HEK293 (cell line): Measurements from ENCODE around the gene CCBE1.

Experiments
- CTCF ChIA-PET: fragments of 350-600 bp; formaldehyde crosslinking; extraction: SDS; loops from one replicate; lab custom pipeline; 2021; ENCODE audit warnings: antibody characterized with exemption; lab: Yijun Ruan, JAX
- POLR2A ChIA-PET: fragments of 300-600 bp; formaldehyde crosslinking; extraction: SDS; loops from one replicate; lab custom pipeline; 2020; ENCODE audit warnings: antibody characterized with exemption, inconsistent platforms; lab: Yijun Ruan, JAX
- H3K27ac ChIP-seq: fragments of 200-500 bp; sonication (Bioruptor generic); 2 replicates; pipeline ENCODE4 v1.5.1; 2014; ENCODE audit warnings: low read depth, low read length, control low read depth, inconsistent platforms; ENCODE audit errors: extremely low read depth
- H3K36me3 ChIP-seq, 2 experiments: fragments of 200-500 bp in 1 of 2; sonication (Bioruptor generic) in 1 of 2; 1 replicate in 1 of 2; 2 replicates in 1 of 2; pipeline ENCODE4 v1.5.1; 2014 to 2017; ENCODE audit warnings: inconsistent platforms in 2 of 2, low read length in 2 of 2; ENCODE audit not compliant: control insufficient read depth in 2 of 2, insufficient read depth in 1 of 2
- H3K4me1 ChIP-seq: fragments of 200-500 bp; sonication (Bioruptor generic); 2 replicates; pipeline ENCODE4 v1.5.1; 2014; ENCODE audit warnings: mild to moderate bottlenecking, low read length, inconsistent platforms; ENCODE audit not compliant: control insufficient read depth, insufficient read depth
- H3K4me3 ChIP-seq: 2 replicates; pipeline ENCODE4 v1.5.1; 2011; ENCODE audit warnings: low read depth, mild to moderate bottlenecking, control low read depth, low read length, moderate library complexity
- H3K9me3 ChIP-seq: fragments of 200-500 bp; sonication (Bioruptor generic); 2 replicates; pipeline ENCODE4 v1.5.1; 2014; ENCODE audit warnings: low read depth, low read length, inconsistent platforms; ENCODE audit not compliant: control insufficient read depth, insufficient read depth
- GFI1B ChIP-seq: fragments of 450-650 bp; formaldehyde crosslinking; IDR thresholded peaks from 2 replicates; pipeline ENCODE4 v1.5.1; 2016; ENCODE audit warnings: missing biosample characterization, missing genetic modification characterization
- KLF9 ChIP-seq: fragments of 450-650 bp; formaldehyde crosslinking; IDR thresholded peaks from 2 replicates; pipeline ENCODE4 v1.5.1; 2016; ENCODE audit warnings: missing biosample characterization, missing genetic modification characterization, low read depth
- SP3 ChIP-seq: fragments of 450-650 bp; formaldehyde crosslinking; IDR thresholded peaks from 2 replicates; pipeline ENCODE4 v1.5.1; 2016; ENCODE audit warnings: missing biosample characterization, missing genetic modification characterization
- ZBTB10 ChIP-seq: fragments of 450-650 bp; formaldehyde crosslinking; IDR thresholded peaks from 2 replicates; pipeline ENCODE4 v1.5.1; 2016; ENCODE audit warnings: missing biosample characterization, missing genetic modification characterization
- ZBTB48 ChIP-seq: fragments of 450-650 bp; formaldehyde crosslinking; IDR thresholded peaks from 2 replicates; pipeline ENCODE4 v1.5.1; 2016; ENCODE audit warnings: missing biosample characterization, missing genetic modification characterization
- ZFP69B ChIP-seq: fragments of 450-650 bp; formaldehyde crosslinking; IDR thresholded peaks from 2 replicates; pipeline ENCODE4 v1.5.1; 2016; ENCODE audit warnings: missing biosample characterization, missing genetic modification characterization
- ZNF114 ChIP-seq: fragments of 450-650 bp; formaldehyde crosslinking; IDR thresholded peaks from 2 replicates; pipeline ENCODE4 v1.5.0; 2017; ENCODE audit warnings: missing biosample characterization, missing genetic modification characterization
- ZNF175 ChIP-seq: fragments of 450-650 bp; formaldehyde crosslinking; IDR thresholded peaks from 2 replicates; pipeline ENCODE4 v1.5.1; 2016; ENCODE audit warnings: missing biosample characterization, missing genetic modification characterization
- ZNF391 ChIP-seq: fragments of 450-650 bp; formaldehyde crosslinking; IDR thresholded peaks from 2 replicates; pipeline ENCODE4 v1.5.1; 2016; ENCODE audit warnings: low read depth, missing biosample characterization, missing genetic modification characterization, borderline replicate concordance
- ZNF530 ChIP-seq: fragments of 450-650 bp; formaldehyde crosslinking; IDR thresholded peaks from 2 replicates; pipeline ENCODE4 v1.5.1; 2016; ENCODE audit warnings: low read depth, missing biosample characterization, missing genetic modification characterization
- ZNF555 ChIP-seq: fragments of 450-650 bp; formaldehyde crosslinking; conservative IDR thresholded peaks from 2 replicates; pipeline ENCODE4 v1.5.1; 2017; ENCODE audit warnings: missing biosample characterization, mild to moderate bottlenecking, missing genetic modification characterization, inconsistent platforms
- ZNF580 ChIP-seq: fragments of 450-650 bp; formaldehyde crosslinking; IDR thresholded peaks from 2 replicates; pipeline ENCODE4 v1.5.1; 2016; ENCODE audit warnings: missing biosample characterization, missing genetic modification characterization
- ZNF623 ChIP-seq: fragments of 450-650 bp; formaldehyde crosslinking; IDR thresholded peaks from 2 replicates; pipeline ENCODE4 v1.5.1; 2016; ENCODE audit warnings: missing biosample characterization, missing genetic modification characterization
- ZNF654 ChIP-seq: fragments of 450-650 bp; formaldehyde crosslinking; IDR thresholded peaks from 2 replicates; pipeline ENCODE4 v1.5.1; 2016; ENCODE audit warnings: low read depth, missing biosample characterization, missing genetic modification characterization
- ZNF704 ChIP-seq: fragments of 450-650 bp; formaldehyde crosslinking; IDR thresholded peaks from 2 replicates; pipeline ENCODE4 v1.5.1; 2016; ENCODE audit warnings: missing biosample characterization, missing genetic modification characterization
- ZNF843 ChIP-seq: fragments of 450-650 bp; formaldehyde crosslinking; IDR thresholded peaks from 2 replicates; pipeline ENCODE4 v1.5.1; 2016; ENCODE audit warnings: missing biosample characterization, missing genetic modification characterization
- TF ChIP-seq, protein P1 (sequence below): fragments of 450-650 bp; formaldehyde crosslinking; IDR thresholded peaks from 2 replicates; pipeline ENCODE4 v1.5.1; 2016; ENCODE audit warnings: missing biosample characterization, missing genetic modification characterization
- TF ChIP-seq, protein P2 (sequence below): fragments of 450-650 bp; formaldehyde crosslinking; IDR thresholded peaks from 2 replicates; pipeline ENCODE4 v1.5.1; 2016; ENCODE audit warnings: missing biosample characterization, missing genetic modification characterization, borderline replicate concordance
- TF ChIP-seq, protein P3 (sequence below): fragments of 450-650 bp; formaldehyde crosslinking; IDR thresholded peaks from 2 replicates; pipeline ENCODE4 v1.5.1; 2016; ENCODE audit warnings: missing biosample characterization, missing genetic modification characterization
- TF ChIP-seq, protein P4 (sequence below): IDR thresholded peaks from 2 replicates; pipeline ENCODE4 v1.6.1; 2011; ENCODE audit warnings: mild to moderate bottlenecking, low read depth, low read length, borderline replicate concordance

CCBE1 gene

DNA sequence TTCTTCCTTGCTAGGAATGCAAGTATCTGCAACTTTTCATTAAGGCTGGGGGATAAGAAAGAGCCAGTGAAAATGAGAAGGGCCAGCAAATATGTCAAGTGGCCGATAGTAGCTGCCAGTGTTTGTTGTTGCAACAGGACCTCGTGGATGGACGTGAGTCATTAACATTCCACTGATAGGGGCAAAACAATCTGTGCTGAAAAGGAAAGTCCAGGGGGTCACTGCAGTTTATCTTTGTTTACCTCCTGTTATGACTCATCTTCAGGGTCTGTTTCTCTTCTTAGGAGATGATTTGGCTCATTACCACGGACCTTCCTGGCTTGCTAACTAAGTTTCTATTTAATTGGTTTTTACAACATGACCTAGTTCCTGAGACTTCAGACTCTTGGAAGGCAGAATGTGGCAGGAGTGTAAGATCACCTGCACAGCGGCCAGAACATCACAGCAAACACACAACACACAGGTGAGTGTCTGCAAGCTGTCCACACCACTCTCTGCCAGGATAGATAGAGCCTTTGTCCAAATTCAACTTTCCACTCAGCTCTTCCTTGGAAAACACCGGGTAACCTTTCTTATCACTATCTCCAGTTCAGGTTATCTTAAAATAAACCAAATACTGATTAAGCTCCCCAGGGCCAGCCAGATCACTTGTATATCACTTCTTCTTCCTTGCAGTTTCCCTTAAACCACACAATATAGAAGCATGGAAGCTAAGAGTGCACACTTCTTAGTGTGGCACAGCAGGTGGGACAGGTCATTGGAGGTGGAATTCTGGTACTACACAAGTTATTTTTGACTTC is 180.7 kb downstream of the CCBE1 start:
- Histone ChIP-seq H3K27ac (no peak overlapping the region; the same call in 1 of the 2 replicates), H3K9me3 (no peaks in the 10 kb centered on the region), H3K4me1 (peaks cover 22% of the 10 kb centered on the region), H3K36me3 (no peaks in the 10 kb centered on the region), H3K4me3 (no peak overlapping the region)
- ChIA-PET POLR2A (interaction anchor here (0.6 to 3.0 kb wide), 5 partner anchors 9 to 280 kb away, joined by 3 to 14 read pairs (median 4); no protein-coding TSS in a partner anchor), CTCF (interaction anchor here (0.6 to 2.0 kb wide), 6 partner anchors 12 to 471 kb away, joined by 3 to 5 read pairs (median 3); partner anchors contain the start of gene CCBE1)
- TF ChIP-seq SP3: peak; percentile 61
- TF ChIP-seq, protein P1, sequence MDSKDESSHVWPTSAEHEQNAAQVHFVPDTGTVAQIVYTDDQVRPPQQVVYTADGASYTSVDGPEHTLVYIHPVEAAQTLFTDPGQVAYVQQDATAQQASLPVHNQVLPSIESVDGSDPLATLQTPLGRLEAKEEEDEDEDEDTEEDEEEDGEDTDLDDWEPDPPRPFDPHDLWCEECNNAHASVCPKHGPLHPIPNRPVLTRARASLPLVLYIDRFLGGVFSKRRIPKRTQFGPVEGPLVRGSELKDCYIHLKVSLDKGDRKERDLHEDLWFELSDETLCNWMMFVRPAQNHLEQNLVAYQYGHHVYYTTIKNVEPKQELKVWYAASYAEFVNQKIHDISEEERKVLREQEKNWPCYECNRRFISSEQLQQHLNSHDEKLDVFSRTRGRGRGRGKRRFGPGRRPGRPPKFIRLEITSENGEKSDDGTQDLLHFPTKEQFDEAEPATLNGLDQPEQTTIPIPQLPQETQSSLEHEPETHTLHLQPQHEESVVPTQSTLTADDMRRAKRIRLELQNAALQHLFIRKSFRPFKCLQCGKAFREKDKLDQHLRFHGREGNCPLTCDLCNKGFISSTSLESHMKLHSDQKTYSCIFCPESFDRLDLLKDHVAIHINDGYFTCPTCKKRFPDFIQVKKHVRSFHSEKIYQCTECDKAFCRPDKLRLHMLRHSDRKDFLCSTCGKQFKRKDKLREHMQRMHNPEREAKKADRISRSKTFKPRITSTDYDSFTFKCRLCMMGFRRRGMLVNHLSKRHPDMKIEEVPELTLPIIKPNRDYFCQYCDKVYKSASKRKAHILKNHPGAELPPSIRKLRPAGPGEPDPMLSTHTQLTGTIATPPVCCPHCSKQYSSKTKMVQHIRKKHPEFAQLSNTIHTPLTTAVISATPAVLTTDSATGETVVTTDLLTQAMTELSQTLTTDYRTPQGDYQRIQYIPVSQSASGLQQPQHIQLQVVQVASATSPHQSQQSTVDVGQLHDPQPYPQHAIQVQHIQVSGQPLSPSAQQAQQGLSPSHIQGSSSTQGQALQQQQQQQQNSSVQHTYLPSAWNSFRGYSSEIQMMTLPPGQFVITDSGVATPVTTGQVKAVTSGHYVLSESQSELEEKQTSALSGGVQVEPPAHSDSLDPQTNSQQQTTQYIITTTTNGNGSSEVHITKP: peak; percentile 71
- TF ChIP-seq ZNF623 (tag by site-specific recombination): peak; percentile 21; the same call in 1 of the 2 replicates
- peak; percentile 84; the same call in 1 of the 2 replicates for TF ChIP-seq ZNF391 (tag by site-specific recombination)
- TF ChIP-seq ZNF555 (tag by site-specific recombination): no peak
- TF ChIP-seq ZNF843: peak; percentile 94
- TF ChIP-seq ZNF580 (tag by site-specific recombination): no peak
- TF ChIP-seq ZNF175 (tag by site-specific recombination): no peak
- TF ChIP-seq, protein P2, sequence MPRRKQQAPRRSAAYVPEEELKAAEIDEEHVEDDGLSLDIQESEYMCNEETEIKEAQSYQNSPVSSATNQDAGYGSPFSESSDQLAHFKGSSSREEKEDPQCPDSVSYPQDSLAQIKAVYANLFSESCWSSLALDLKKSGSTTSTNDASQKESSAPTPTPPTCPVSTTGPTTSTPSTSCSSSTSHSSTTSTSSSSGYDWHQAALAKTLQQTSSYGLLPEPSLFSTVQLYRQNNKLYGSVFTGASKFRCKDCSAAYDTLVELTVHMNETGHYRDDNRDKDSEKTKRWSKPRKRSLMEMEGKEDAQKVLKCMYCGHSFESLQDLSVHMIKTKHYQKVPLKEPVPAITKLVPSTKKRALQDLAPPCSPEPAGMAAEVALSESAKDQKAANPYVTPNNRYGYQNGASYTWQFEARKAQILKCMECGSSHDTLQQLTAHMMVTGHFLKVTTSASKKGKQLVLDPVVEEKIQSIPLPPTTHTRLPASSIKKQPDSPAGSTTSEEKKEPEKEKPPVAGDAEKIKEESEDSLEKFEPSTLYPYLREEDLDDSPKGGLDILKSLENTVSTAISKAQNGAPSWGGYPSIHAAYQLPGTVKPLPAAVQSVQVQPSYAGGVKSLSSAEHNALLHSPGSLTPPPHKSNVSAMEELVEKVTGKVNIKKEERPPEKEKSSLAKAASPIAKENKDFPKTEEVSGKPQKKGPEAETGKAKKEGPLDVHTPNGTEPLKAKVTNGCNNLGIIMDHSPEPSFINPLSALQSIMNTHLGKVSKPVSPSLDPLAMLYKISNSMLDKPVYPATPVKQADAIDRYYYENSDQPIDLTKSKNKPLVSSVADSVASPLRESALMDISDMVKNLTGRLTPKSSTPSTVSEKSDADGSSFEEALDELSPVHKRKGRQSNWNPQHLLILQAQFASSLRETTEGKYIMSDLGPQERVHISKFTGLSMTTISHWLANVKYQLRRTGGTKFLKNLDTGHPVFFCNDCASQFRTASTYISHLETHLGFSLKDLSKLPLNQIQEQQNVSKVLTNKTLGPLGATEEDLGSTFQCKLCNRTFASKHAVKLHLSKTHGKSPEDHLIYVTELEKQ (tag by site-specific recombination): peak; percentile 87; the same call in 1 of the 2 replicates
- peak; percentile 65 for TF ChIP-seq ZBTB10 (tag by site-specific recombination)
- no peak for TF ChIP-seq ZNF704 (tag by site-specific recombination)
- TF ChIP-seq ZNF654: no peak
- no peak for TF ChIP-seq ZNF530 (tag by site-specific recombination)
- peak; percentile 66 for TF ChIP-seq ZBTB48 (tag by site-specific recombination)
- TF ChIP-seq KLF9: peak; percentile 22; the same call in 1 of the 2 replicates
- TF ChIP-seq GFI1B (tag by site-specific recombination): peak; percentile 96
- TF ChIP-seq ZNF114 (tag by site-specific recombination): no peak
- TF ChIP-seq, protein P3, sequence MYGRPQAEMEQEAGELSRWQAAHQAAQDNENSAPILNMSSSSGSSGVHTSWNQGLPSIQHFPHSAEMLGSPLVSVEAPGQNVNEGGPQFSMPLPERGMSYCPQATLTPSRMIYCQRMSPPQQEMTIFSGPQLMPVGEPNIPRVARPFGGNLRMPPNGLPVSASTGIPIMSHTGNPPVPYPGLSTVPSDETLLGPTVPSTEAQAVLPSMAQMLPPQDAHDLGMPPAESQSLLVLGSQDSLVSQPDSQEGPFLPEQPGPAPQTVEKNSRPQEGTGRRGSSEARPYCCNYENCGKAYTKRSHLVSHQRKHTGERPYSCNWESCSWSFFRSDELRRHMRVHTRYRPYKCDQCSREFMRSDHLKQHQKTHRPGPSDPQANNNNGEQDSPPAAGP (tag by site-specific recombination): peak; percentile 76
- TF ChIP-seq ZFP69B (tag by site-specific recombination): no peak
- TF ChIP-seq, protein P4, sequence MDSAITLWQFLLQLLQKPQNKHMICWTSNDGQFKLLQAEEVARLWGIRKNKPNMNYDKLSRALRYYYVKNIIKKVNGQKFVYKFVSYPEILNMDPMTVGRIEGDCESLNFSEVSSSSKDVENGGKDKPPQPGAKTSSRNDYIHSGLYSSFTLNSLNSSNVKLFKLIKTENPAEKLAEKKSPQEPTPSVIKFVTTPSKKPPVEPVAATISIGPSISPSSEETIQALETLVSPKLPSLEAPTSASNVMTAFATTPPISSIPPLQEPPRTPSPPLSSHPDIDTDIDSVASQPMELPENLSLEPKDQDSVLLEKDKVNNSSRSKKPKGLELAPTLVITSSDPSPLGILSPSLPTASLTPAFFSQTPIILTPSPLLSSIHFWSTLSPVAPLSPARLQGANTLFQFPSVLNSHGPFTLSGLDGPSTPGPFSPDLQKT: no peak
